HepG2 (cell line): ENCODE results near the gene TCF12. TPM values are rescaled to one million over a fixed set of nuclear protein-coding genes. Genes with fewer than 3 reads are reported as not detected.

ENCODE experiments used
- ATAC-seq: fragments of 200-7000 bp; cut with Tn5 transposase; 3 replicates; pipeline ENCODE4 v1.9.1; 2020; ENCODE audit warnings: mild to moderate bottlenecking, moderate library complexity
- BruUV-seq: library from RNA; stranded (reverse); fragments of 400-500 nt; replicated peaks from 2 replicates; lab custom pipeline; 2021; lab: Mats Ljungman, UMichigan
- CTCF ChIA-PET: fragments of 300-600 bp; formaldehyde crosslinking; extraction: SDS; loops from one replicate; lab custom pipeline; 2021; ENCODE audit warnings: low total read pairs, inconsistent platforms, low intra/inter-chr PET ratio; lab: Yijun Ruan, JAX
- POLR2A ChIA-PET: fragments of 350-600 bp; sonication (Branson Sonifier 250); formaldehyde crosslinking; loops from one replicate; lab custom pipeline; 2020; ENCODE audit warnings: antibody characterized with exemption, inconsistent platforms; lab: Yijun Ruan, JAX
- DNase-seq: peaks from one replicate; pipeline ENCODE4 v3.0.0-alpha.2; 2015; ENCODE audit warnings: low spot score
- FAIRE-seq: peaks from 3 replicates; lab custom pipeline; 2011; peaks lifted over from hg19 to GRCh38; lab: Jason Lieb, UNC
- H2AFZ ChIP-seq: one replicate; pipeline ENCODE4 v1.6.1; 2011; ENCODE audit warnings: low read length, inconsistent platforms
- H3K27ac ChIP-seq: fragments of 300-600 bp; 3 replicates; pipeline ENCODE4 v1.8.0; 2011; ENCODE audit warnings: mixed run types, mild to moderate bottlenecking, mixed read lengths, low read length, inconsistent platforms; ENCODE audit not compliant: insufficient read depth; ENCODE audit errors: extremely low read length
- H3K27me3 ChIP-seq, 2 experiments: fragments of 200-600 bp in 1 of 2; 2 replicates in 1 of 2; 3 replicates in 1 of 2; pipeline versions ENCODE4 v1.6.0 to v1.8.0; 2011; ENCODE audit warnings: low read length in 2 of 2, mild to moderate bottlenecking in 2 of 2, moderate library complexity in 2 of 2, inconsistent platforms in 1 of 2; ENCODE audit not compliant: insufficient read depth in 2 of 2, control insufficient read depth in 1 of 2
- H3K36me3 ChIP-seq, 2 experiments: fragments of 200-600 bp in 1 of 2; replicated peaks in 1 of 2; 2 replicates in 1 of 2; 3 replicates in 1 of 2; pipeline versions ENCODE4 v1.5.1 to v1.8.0; 2011; ENCODE audit warnings: low read length in 2 of 2, inconsistent platforms in 1 of 2; ENCODE audit not compliant: insufficient read depth in 2 of 2, control insufficient read depth in 1 of 2
- H3K4me1 ChIP-seq: 2 replicates; pipeline ENCODE4 v1.5.1; 2012; ENCODE audit warnings: low read length, inconsistent platforms; ENCODE audit not compliant: insufficient read depth
- H3K4me2 ChIP-seq: 2 replicates; pipeline ENCODE4 v1.6.0; 2011; ENCODE audit warnings: low read depth, low read length, inconsistent platforms
- H3K4me3 ChIP-seq, 3 experiments: fragments of 200-600 bp in 1 of 3; sonication (generic), shearing (Covaris generic) in 1 of 3; replicated peaks in 1 of 3; 2 replicates each; pipeline ENCODE4 v1.5.1; 2011 to 2016; ENCODE audit warnings: low read length in 3 of 3, inconsistent platforms in 2 of 3, low read depth in 2 of 3, mild to moderate bottlenecking in 2 of 3, control low read depth in 1 of 3, mixed read lengths in 1 of 3; ENCODE audit not compliant: insufficient read depth in 1 of 3
- H3K79me2 ChIP-seq: one replicate; pipeline ENCODE4 v1.6.1; 2011; ENCODE audit warnings: low read length, inconsistent platforms; ENCODE audit not compliant: insufficient read depth
- H3K9ac ChIP-seq: 2 replicates; pipeline ENCODE4 v1.6.0; 2011; ENCODE audit warnings: mild to moderate bottlenecking, low read depth, low read length, inconsistent platforms; ENCODE audit not compliant: insufficient read depth
- H3K9me3 ChIP-seq: 2 replicates; pipeline ENCODE4 v1.5.1; 2012; ENCODE audit warnings: mild to moderate bottlenecking, low read length
- H4K20me1 ChIP-seq: 2 replicates; pipeline ENCODE4 v1.6.0; 2011; ENCODE audit warnings: inconsistent platforms, mild to moderate bottlenecking, low read length, moderate library complexity; ENCODE audit not compliant: insufficient read depth
- BORCS8-MEF2B ChIP-seq: sonication (generic); formaldehyde crosslinking; IDR thresholded peaks from 2 replicates; pipeline ENCODE4 v1.8.0; 2022; ENCODE audit warnings: mild to moderate bottlenecking, missing genetic modification reagents
- FOSL1 ChIP-seq: sonication (generic); formaldehyde crosslinking; IDR thresholded peaks from 2 replicates; pipeline ENCODE4 v1.9.0; 2021; ENCODE audit warnings: missing genetic modification reagents, borderline replicate concordance
- JUND ChIP-seq: sonication (generic); formaldehyde crosslinking; IDR thresholded peaks from 2 replicates; pipeline ENCODE4 v1.8.0; 2022; ENCODE audit warnings: mild to moderate bottlenecking, missing genetic modification reagents
- KDM6A ChIP-seq: IDR thresholded peaks from 2 replicates; pipeline ENCODE4 v1.6.1; 2016; ENCODE audit warnings: low read depth
- MED1 ChIP-seq: sonication (generic); formaldehyde crosslinking; IDR thresholded peaks from 2 replicates; pipeline ENCODE4 v1.4.0; 2020; ENCODE audit warnings: missing genetic modification reagents
- MTF2 ChIP-seq: sonication (generic); formaldehyde crosslinking; IDR thresholded peaks from 2 replicates; pipeline ENCODE4 v1.5.0; 2020; ENCODE audit warnings: missing genetic modification reagents, borderline replicate concordance
- RAD51 ChIP-seq: fragments of 450-650 bp; IDR thresholded peaks from 2 replicates; pipeline ENCODE4 v1.6.1; 2016; ENCODE audit warnings: borderline replicate concordance
- SRF ChIP-seq: IDR thresholded peaks from 2 replicates; pipeline ENCODE4 v1.6.1; 2011; ENCODE audit warnings: mild to moderate bottlenecking, low read depth, low read length, moderate library complexity
- TEAD2 ChIP-seq: sonication (generic); formaldehyde crosslinking; IDR thresholded peaks from 2 replicates; pipeline ENCODE4 v1.9.0; 2021; ENCODE audit warnings: missing genetic modification reagents
- ZNF205 ChIP-seq: IDR thresholded peaks from 2 replicates; pipeline ENCODE4 v1.6.1; 2018; ENCODE audit warnings: missing biosample characterization, missing genetic modification reagents
- ZNF644 ChIP-seq: IDR thresholded peaks from 2 replicates; pipeline ENCODE4 v1.6.1; 2016; ENCODE audit warnings: low read depth
- ZNF75D ChIP-seq: sonication (generic); formaldehyde crosslinking; IDR thresholded peaks from 2 replicates; pipeline ENCODE4 v1.8.1; 2023; ENCODE audit warnings: missing genetic modification reagents, mild to moderate bottlenecking, borderline replicate concordance
- WGBS: methylation state at CpG from one replicate; pipeline ENCODE4 v1.1.6; 2017; ENCODE audit warnings: low lambda C conversion rate; 5-methylcytosine and 5-hydroxymethylcytosine counted together
- in situ Hi-C: cut with HindIII; loops from 2 replicates; pipeline ENCODE4 v1.10.0; 2017; ENCODE audit warnings: low pct_unique_long_range_greater_than_20kb; ENCODE audit not compliant: extremely low pct_ligation_motif_present
- intact Hi-C: fragments of 100-400 bp; cut with micrococcal nuclease; formaldehyde crosslinking; loops from one replicate; pipeline ENCODE4 v1.10.0; 2022; ENCODE audit not compliant: unreplicated experiment
- polyA plus RNA-seq, 8 experiments: library from polyadenylated mRNA; depleted of rRNA in 3 of 8; stranded (reverse) in 7 of 8; unstranded in 1 of 8; fragments of >200 nt; fragmentation: Illumina TruSeq in 4 of 8; extraction: Trizol in 4 of 8; gene quantifications; 2 replicates each; pipeline versions ENCODE4 v1.2.1 to v1.2.3, GENCODE V29; 2011 to 2016; ENCODE audit warnings: low read depth in 4 of 8, missing spikeins in 1 of 8, mixed read lengths in 1 of 8; ENCODE audit not compliant: insufficient read depth in 1 of 8
- total RNA-seq, 5 experiments: library from RNA; depleted of rRNA; stranded (reverse); fragments of >200 nt; fragmentation: Illumina TruSeq; extraction: Trizol; gene quantifications; 2 replicates each; pipeline ENCODE4 v1.2.3, GENCODE V29; 2016; ENCODE audit warnings: low read depth in 1 of 5
- TF ChIP-seq, protein P1 (sequence below): sonication (generic); formaldehyde crosslinking; IDR thresholded peaks from 2 replicates; pipeline ENCODE4 v1.4.0; 2020; ENCODE audit warnings: missing genetic modification reagents
- TF ChIP-seq, protein P2 (sequence below): sonication (generic); formaldehyde crosslinking; IDR thresholded peaks from 2 replicates; pipeline ENCODE4 v1.4.0; 2020; ENCODE audit warnings: missing genetic modification reagents
- TF ChIP-seq, protein P3 (sequence below): sonication (generic); formaldehyde crosslinking; IDR thresholded peaks from 2 replicates; pipeline ENCODE4 v1.5.1; 2020; ENCODE audit warnings: missing genetic modification reagents, mild to moderate bottlenecking, borderline replicate concordance
- TF ChIP-seq, protein P4 (sequence below): sonication (generic); formaldehyde crosslinking; IDR thresholded peaks from 2 replicates; pipeline ENCODE4 v1.4.0; 2020; ENCODE audit warnings: missing genetic modification reagents

The TCF12 gene
- total and polyA plus RNA-seq, 2 of the 13 experiments (the other 11 are each of a cell fraction or from before 2014, with no cell fraction given) = 48.6 to 51.1 TPM

DNA sequence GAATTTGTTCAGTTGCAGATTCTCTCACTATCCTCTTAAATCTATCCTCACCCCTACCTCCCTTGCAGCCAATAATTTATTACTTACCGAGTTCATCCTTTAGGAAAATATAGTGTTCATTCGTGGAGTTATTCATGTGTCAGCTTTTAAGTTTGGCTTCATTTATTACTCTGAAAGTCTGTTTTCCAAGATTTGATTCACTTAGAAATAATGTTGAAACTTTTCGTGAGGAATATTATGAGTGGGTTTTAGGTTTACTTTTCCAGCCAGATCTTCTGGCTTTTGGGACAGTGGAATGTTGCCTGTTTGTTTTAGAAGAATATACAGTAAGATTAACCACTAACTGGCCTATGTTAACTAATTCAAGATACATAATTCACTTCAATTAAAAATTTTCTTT lies 296.9 kb downstream of the TCF12 start:
- POLR2A ChIA-PET = no interaction called here
- H3K27me3 ChIP-seq = no peaks in the 10 kb centered on the region
- WGBS = 93% methylated on average over 3 of the region's 3 CpGs
- H3K27ac ChIP-seq = no peak overlapping the region
- in situ Hi-C loops (loop anchor here (10.0 kb wide), 1 partner anchor 59 kb away; no protein-coding TSS in a partner anchor), intact Hi-C loops (loop anchor here (10.0 kb wide), 1 partner anchor 721 kb away; no protein-coding TSS in a partner anchor)
- FAIRE-seq (no peak), DNase-seq (no peak), ATAC-seq (no peak)
- no peak overlapping the region for H3K4me2 ChIP-seq
- CTCF ChIA-PET = no interaction called here
- H3K79me2 ChIP-seq = peaks cover 2% of the 10 kb centered on the region
- H3K9me3 ChIP-seq = no peaks in the 10 kb centered on the region
- H4K20me1 ChIP-seq = no peaks in the 10 kb centered on the region
- peaks cover 0 to 1% of the 10 kb centered on the region in 2 experiments; a peak in 2 of 5 replicates for H3K36me3 ChIP-seq
- H2AFZ ChIP-seq = no peak overlapping the region
- H3K4me3 ChIP-seq = no peak overlapping the region
- BruUV-seq = no TSS peak
- H3K9ac ChIP-seq = no peak overlapping the region
- H3K4me1 ChIP-seq = peaks cover 19% of the 10 kb centered on the region
- TF ChIP-seq, protein P1, sequence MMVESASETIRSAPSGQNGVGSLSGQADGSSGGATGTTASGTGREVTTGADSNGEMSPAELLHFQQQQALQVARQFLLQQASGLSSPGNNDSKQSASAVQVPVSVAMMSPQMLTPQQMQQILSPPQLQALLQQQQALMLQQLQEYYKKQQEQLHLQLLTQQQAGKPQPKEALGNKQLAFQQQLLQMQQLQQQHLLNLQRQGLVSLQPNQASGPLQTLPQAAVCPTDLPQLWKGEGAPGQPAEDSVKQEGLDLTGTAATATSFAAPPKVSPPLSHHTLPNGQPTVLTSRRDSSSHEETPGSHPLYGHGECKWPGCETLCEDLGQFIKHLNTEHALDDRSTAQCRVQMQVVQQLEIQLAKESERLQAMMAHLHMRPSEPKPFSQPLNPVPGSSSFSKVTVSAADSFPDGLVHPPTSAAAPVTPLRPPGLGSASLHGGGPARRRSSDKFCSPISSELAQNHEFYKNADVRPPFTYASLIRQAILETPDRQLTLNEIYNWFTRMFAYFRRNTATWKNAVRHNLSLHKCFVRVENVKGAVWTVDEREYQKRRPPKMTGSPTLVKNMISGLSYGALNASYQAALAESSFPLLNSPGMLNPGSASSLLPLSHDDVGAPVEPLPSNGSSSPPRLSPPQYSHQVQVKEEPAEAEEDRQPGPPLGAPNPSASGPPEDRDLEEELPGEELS (CRISPR knock-in tag) = no peak
- TF ChIP-seq, protein P2, sequence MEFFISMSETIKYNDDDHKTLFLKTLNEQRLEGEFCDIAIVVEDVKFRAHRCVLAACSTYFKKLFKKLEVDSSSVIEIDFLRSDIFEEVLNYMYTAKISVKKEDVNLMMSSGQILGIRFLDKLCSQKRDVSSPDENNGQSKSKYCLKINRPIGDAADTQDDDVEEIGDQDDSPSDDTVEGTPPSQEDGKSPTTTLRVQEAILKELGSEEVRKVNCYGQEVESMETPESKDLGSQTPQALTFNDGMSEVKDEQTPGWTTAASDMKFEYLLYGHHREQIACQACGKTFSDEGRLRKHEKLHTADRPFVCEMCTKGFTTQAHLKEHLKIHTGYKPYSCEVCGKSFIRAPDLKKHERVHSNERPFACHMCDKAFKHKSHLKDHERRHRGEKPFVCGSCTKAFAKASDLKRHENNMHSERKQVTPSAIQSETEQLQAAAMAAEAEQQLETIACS (CRISPR knock-in tag) = no peak
- TF ChIP-seq SRF (no peak), RAD51 (no peak), ZNF205 (no peak), KDM6A (CRISPR knock-in tag) (no peak), ZNF644 (no peak), TEAD2 (CRISPR knock-in tag) (no peak), BORCS8-MEF2B (no peak), MED1 (CRISPR knock-in tag) (no peak), FOSL1 (CRISPR knock-in tag) (no peak), MTF2 (no peak), JUND (CRISPR knock-in tag) (no peak), ZNF75D (CRISPR knock-in tag) (no peak)
- TF ChIP-seq, protein P3, sequence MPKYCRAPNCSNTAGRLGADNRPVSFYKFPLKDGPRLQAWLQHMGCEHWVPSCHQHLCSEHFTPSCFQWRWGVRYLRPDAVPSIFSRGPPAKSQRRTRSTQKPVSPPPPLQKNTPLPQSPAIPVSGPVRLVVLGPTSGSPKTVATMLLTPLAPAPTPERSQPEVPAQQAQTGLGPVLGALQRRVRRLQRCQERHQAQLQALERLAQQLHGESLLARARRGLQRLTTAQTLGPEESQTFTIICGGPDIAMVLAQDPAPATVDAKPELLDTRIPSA (CRISPR knock-in tag) = no peak
- TF ChIP-seq, protein P4, sequence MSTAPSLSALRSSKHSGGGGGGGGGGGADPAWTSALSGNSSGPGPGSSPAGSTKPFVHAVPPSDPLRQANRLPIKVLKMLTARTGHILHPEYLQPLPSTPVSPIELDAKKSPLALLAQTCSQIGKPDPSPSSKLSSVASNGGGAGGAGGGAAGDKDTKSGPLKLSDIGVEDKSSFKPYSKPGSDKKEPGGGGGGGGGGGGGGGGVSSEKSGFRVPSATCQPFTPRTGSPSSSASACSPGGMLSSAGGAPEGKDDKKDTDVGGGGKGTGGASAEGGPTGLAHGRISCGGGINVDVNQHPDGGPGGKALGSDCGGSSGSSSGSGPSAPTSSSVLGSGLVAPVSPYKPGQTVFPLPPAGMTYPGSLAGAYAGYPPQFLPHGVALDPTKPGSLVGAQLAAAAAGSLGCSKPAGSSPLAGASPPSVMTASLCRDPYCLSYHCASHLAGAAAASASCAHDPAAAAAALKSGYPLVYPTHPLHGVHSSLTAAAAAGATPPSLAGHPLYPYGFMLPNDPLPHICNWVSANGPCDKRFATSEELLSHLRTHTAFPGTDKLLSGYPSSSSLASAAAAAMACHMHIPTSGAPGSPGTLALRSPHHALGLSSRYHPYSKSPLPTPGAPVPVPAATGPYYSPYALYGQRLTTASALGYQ (CRISPR knock-in tag) = no peak
